Activated T-cell treated with anti-CD3 and anti-CD28 coated beads for 4 hours (primary cell): ENCODE results near the gene HDAC4.
"Not testable (repeated sequence)": the region's sequence is repeated elsewhere in the genome, so short reads cannot be mapped to it uniquely, and the experiment has no call there.

ENCODE experiments used
- DNase-seq: peaks from one replicate; pipeline ENCODE4 v3.0.0-alpha.2; 2020

The HDAC4 gene

GRCh38 chr2:239049421-239050251 is 351.2 kb downstream of the HDAC4 start:
- DNase-seq = no peak

- no peak for DNase-seq
These were observed 352.1 kb downstream of the HDAC4 start for GRCh38 chr2:239048736-239049135.

- no peak for DNase-seq
These were observed 353.0 kb downstream of the HDAC4 start for GRCh38 chr2:239047861-239048260.

GRCh38 chr2:239047420-239047819 is 353.4 kb downstream of the HDAC4 start:
- no peak for DNase-seq

GRCh38 chr2:239046822-239047221 is 354.0 kb downstream of the HDAC4 start:
- no peak for DNase-seq

GRCh38 chr2:239044336-239044735 is 356.5 kb downstream of the HDAC4 start:
- no peak for DNase-seq

- no peak for DNase-seq
These were observed 357.5 kb downstream of the HDAC4 start for GRCh38 chr2:239043326-239043725.

- no peak for DNase-seq
These were observed 358.1 kb downstream of the HDAC4 start for GRCh38 chr2:239042551-239043320.

GRCh38 chr2:239042046-239042445 is 358.8 kb downstream of the HDAC4 start:
- no peak for DNase-seq

- no peak for DNase-seq
These were observed 359.8 kb downstream of the HDAC4 start for GRCh38 chr2:239041062-239041461.

GRCh38 chr2:239040152-239040761 is 360.6 kb downstream of the HDAC4 start:
- DNase-seq = no peak

- no peak for DNase-seq
These were observed 361.4 kb downstream of the HDAC4 start for GRCh38 chr2:239039479-239039861.

- DNase-seq = no peak
These were observed 361.9 kb downstream of the HDAC4 start for GRCh38 chr2:239038773-239039478.

GRCh38 chr2:239038284-239038683 is 362.5 kb downstream of the HDAC4 start:
- not testable (repeated sequence) for DNase-seq

GRCh38 chr2:239037559-239037910 is 363.3 kb downstream of the HDAC4 start:
- no peak for DNase-seq

GRCh38 chr2:239036819-239037558 is 363.8 kb downstream of the HDAC4 start:
- DNase-seq = no peak

- DNase-seq = no peak
These were observed 364.7 kb downstream of the HDAC4 start for GRCh38 chr2:239035997-239036731.

- DNase-seq = peak; percentile 59
These were observed 365.4 kb downstream of the HDAC4 start for GRCh38 chr2:239035361-239035814.

- DNase-seq = no peak
These were observed 366.1 kb downstream of the HDAC4 start for GRCh38 chr2:239034561-239035341.

GRCh38 chr2:239033801-239034560 is 366.8 kb downstream of the HDAC4 start:
- no peak for DNase-seq
